ENCODE measurements around the gene CLEC10A.
"Not testable (repeated sequence)": the region's sequence is repeated elsewhere in the genome, so short reads cannot be mapped to it uniquely, and the experiment has no call there.

CLEC10A gene

GRCh38 chr17:7068268-7068667, 11.8 kb downstream of the CLEC10A start:
- DNase-seq: no peak

DNA sequence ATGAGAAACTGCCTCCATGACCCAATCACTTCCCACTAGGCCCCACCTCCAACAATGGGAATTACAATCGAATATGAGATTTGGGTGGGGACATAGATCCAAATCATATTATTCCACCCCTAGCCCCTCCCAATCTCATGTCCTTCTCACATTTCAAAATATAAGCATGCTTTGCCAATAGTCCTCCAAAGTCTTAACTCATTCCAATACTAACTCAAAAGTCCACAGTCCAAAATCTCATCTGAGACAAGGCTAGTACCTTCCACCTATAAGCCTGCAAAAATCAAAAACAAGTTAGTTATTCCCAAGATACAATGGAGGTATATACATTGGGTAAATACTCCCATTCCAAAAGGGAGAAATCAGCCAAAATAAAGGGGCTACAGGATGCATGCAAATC, 12.9 kb downstream of the CLEC10A start:
- DNase-seq: no peak

DNA sequence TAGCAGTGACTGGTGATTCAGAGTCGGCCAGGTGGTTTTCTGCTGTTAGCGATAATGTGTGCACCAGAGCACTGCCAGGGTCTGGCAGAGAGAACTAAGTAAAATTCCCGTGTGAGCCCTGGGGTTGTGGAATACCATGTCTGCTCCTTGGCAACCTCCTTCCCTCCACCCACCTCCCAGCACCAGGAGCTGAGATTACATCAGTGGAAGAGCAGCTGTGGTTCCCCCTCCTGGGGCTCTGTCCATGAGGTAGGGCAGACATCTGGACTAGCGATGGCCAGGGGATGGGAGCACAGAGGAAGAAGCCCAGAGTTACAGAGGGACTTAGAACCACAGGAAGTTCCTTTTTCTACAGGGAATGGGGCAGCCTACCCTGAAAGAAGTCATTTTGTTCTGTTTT, 15.8 kb downstream of the CLEC10A start:
- DNase-seq: no peak

GRCh38 chr17:7063518-7064094, 16.4 kb downstream of the CLEC10A start:
- DNase-seq: no peak

DNA sequence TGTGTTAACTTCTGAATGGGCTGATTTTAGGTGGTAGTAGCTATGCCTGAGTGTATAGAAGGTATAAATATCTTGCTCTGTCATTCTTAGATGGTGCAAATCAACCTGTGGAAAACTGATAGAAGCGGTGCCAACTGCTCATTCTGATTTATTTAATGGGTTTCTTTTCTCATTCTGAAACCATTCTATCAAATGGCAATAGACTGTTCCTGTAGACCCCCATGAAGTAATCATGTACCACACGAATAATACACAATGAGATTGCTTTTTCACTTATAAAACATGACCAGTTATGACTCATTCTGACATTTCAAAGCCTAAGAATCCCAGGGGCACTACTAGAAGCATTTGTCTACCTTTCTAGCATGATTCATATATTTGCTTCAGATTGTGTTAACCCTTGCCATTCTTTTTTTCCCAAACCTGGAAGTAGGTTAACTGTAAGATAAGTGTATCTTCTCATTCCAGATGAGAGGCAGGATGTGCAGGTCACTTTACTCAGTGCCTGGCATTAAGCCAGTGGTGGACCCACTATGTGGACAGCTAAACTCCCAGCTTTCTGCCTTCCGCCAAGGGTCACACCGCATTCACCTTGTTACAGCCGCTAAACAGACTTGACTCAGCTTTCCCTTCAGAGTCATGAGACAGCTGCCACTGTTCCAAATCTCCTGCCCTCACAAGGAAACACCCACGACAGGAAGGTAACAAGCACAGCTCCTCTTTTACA, 19.7 kb downstream of the CLEC10A start:
- no peak for DNase-seq

- no peak for DNase-seq
Observed at GRCh38 chr17:7058831-7059447, 21.1 kb downstream of the CLEC10A start.

DNA sequence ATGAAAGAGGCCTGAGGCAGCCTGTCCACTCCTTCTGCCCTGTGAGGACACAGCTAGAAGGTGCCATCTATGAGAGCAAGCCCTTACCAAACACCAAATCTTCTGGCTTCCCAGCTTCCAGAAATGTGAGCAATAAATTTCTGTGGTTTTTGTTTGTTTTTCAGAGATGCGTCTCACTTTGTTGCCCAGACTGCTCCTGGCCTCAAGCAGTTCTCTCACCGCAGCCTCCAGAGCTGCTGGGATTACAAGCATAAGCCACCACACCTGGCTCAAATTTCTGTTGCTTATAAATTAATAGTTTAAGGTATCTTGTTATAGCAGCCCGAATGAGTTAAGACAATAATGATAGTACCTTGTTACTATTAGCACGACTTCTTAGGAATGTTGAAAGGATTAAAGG, 23.7 kb downstream of the CLEC10A start:
- DNase-seq: no peak

- not testable (repeated sequence) for DNase-seq
Observed at GRCh38 chr17:7050583-7050982, 29.5 kb downstream of the CLEC10A start.

DNA sequence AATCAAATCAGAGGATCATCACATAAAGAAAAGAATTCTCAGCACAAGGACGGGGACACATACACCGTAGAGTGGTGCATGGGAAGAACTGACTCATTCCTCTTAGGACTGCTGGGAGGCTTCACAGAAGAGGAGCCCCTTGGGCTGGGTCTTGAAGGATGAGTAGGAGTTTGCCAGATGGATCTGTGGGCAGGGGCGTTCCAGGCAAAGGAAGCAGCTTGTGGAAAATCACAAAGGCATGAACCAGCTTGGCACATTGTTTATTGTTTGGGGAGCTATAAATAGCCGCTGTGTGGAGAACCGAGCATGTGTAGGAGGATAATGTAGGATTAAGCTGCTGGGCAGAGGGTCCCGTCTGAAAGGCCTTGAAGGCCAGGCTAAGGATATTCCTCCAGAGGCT, 31.1 kb downstream of the CLEC10A start:
- DNase-seq: no peak

- peak in 1 of 5 donors; percentile 36 for DNase-seq
Observed at GRCh38 chr17:7047566-7047965, 32.5 kb downstream of the CLEC10A start.

DNA sequence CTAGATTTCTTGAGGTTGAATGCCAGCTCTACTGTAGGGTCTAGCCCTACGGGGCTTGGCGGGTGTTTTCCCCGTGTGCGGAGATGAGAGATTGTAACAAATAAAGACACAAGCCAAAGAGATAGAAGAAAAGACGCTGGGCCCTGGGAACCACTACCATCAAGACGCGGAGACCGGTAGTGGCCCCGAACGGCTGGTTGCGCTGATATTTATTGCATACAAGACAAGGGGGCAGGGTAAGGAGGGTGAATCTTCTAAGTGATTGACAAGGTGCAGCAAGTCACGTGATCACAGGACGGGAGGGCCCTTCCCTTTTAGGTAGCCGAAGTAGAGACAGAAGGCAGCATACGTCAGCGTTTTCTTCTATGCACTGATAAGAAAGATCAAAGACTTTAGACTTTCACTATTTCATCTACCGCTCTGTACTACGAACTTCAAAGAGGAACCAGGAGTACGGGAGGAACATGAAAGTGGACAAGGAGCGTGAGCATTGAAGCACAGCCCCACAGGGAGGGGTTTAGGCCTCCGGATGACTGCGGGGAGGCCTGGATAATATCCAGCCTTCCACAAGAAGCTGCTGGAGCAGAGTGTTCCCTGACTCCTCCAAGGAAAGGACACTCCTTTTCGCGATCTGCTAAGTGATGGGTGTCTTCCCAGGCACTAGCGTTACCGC, 33.2 kb downstream of the CLEC10A start:
- DNase-seq: peak; percentile 58 to 86 (median 74)

GRCh38 chr17:7046127-7046724, 33.8 kb downstream of the CLEC10A start:
- DNase-seq: peak in 3 of 5 donors; percentile 24 to 40 (median 33)

GRCh38 chr17:7045492-7046126, 34.4 kb downstream of the CLEC10A start:
- peak in 3 of 5 donors; percentile 22 to 77 (median 35) for DNase-seq

DNA sequence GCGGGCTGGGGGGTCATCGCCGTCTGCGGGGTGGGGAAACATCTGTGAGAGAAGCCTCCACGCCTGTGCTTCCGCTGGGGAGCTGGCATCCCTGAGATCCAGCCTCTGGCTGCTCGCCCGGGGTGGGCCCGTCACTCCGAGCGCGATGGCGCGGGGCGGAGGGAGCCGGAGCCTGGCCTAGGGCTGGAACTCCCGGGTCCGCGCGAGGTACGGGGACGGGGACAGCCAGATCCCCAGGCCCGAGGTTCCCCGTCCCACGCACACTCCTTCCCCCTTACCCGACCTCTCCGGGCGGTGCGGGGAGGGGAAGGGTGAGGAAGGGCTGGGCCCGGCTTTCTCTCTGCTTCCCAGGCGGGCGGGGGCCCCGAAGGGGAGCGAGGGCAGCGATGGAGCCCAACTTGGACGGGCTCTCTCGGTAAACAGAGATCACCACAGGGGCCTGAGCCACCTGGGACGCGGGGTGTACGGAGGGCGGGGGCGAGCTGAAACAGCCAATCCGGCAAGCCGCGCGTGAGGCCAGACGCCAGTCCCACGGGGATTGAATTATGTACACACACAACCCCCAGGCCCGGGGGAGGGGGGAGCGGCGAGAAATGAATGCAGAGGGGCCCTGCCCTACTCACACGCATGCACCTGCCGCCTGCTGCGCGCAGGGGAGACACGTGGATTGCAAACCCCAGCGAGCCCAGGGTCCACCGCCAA, 36.4 kb downstream of the CLEC10A start, which contains the start of gene SLC16A11:
Gene SLC16A11, minus strand, starts transcription at position 596 of the 702 bp plus-strand sequence. Its CDS starts 579 bp downstream, at position 17.
- peak in 1 of 5 donors; percentile 18 for DNase-seq

DNA sequence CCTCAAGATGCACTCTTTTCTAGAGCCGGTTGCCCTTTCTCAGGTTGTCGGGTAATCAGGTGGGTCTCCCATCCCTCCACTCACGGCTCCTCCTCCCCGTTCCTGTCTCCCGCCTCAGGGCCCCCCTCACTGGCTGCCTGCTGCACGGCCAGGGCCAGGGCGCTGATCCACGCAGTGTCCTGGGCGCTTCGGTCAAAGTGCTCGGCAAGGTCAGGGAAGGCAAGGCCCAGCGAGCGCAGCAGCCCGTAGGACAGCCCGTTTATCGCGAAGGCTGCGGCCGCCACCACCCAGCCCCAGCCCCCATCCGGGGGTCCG, 36.9 kb downstream of the CLEC10A start:
- no peak for DNase-seq

GRCh38 chr17:7042501-7043181, 37.4 kb downstream of the CLEC10A start:
- DNase-seq: peak in 2 of 5 donors; percentile 25 to 46

DNA sequence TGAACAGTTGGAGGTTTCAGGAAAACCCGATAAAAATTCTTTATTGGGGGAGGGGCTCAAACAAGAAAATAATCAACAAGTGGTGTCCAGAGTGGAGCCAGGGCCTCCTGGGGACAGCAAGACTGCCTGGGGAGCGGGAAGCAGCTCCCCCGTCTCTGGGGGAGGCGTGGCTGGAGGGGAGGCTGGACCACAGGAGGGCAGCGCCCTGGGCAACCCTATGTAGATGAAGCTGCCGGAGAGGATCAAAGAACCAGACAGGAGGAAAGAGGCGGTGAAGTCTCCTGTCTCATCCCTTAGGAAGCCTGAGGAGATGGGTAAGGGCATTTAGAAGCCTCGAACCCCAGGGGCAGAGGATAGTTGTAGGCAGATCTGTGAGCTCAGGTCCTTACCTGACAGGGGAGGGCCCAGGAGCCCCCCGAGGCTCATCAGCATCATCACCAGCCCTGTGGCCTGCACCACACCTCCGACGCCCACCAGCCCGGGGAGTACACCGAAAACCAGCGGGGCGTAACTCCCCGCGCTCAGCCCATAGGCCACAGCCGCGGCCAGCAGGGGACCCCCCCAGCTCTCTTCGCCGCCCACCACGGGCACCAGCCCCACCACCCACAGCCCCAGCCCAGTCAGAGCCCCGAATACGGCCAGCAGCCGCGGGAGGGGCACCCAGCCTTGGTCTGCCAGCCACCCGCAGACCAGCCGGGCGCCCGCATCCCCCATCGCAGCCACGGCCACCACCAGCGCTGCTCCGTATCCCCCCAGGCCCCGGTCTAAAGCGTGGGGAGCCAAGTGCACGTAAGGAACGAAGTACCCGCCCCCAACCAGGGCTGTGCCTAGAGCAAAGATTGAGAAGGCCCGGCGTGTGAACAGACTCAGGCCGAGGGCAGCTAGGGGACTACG, 38.2 kb downstream of the CLEC10A start:
- DNase-seq: no peak

- DNase-seq: no peak
Observed at GRCh38 chr17:7039832-7040231, 40.2 kb downstream of the CLEC10A start.

- DNase-seq: no peak
Observed at GRCh38 chr17:7038025-7038862, 41.8 kb downstream of the CLEC10A start.
